HUES64 (cell line): ENCODE measurements around the gene FAM83E.

Experiments
- H3K27ac ChIP-seq: 2 replicates; pipeline ENCODE4 v1.7.0; 2013; ENCODE audit warnings: low read depth, low read length, inconsistent platforms
- H3K27me3 ChIP-seq: 2 replicates; pipeline ENCODE4 v1.6.1; 2013; ENCODE audit warnings: mild to moderate bottlenecking, low read length; ENCODE audit not compliant: insufficient read depth
- H3K36me3 ChIP-seq: 2 replicates; pipeline ENCODE4 v1.6.1; 2013; ENCODE audit warnings: mild to moderate bottlenecking, low read length; ENCODE audit not compliant: insufficient read depth
- H3K4me1 ChIP-seq: 2 replicates; pipeline ENCODE4 v1.6.1; 2013; ENCODE audit warnings: mild to moderate bottlenecking, low read length, moderate library complexity; ENCODE audit not compliant: insufficient read depth
- H3K4me3 ChIP-seq: 2 replicates; pipeline ENCODE4 v1.5.1; 2013; ENCODE audit warnings: mild to moderate bottlenecking, low read length, moderate library complexity
- H3K9ac ChIP-seq: 2 replicates; pipeline ENCODE4 v1.6.1; 2013; ENCODE audit warnings: mild to moderate bottlenecking, low read depth, low read length
- H3K9me3 ChIP-seq: 2 replicates; pipeline ENCODE4 v1.6.1; 2013; ENCODE audit warnings: low read depth, low read length; ENCODE audit not compliant: insufficient read depth
- WGBS: fragments of 150-250, 120-280 bp; methylation state at CpG from one replicate; pipeline ENCODE4 v1.1.7; 2013; ENCODE audit warnings: missing lambda C conversion rate; 5-methylcytosine and 5-hydroxymethylcytosine counted together

The FAM83E gene

GRCh38 chr19:48639483-48640375, 24.9 kb upstream of the FAM83E start:
- peaks cover 17% of the 10 kb centered on the region for H3K4me1 ChIP-seq

GRCh38 chr19:48638831-48639381, 24.0 kb upstream of the FAM83E start:
- no peak overlapping the region for H3K9ac ChIP-seq
- no peaks in the 10 kb centered on the region for H3K9me3 ChIP-seq
- no peaks in the 10 kb centered on the region for H3K36me3 ChIP-seq
- H3K4me1 ChIP-seq, result peaks cover 14% of the 10 kb centered on the region
- 88% methylated on average over 15 of the region's 16 CpGs for WGBS
- peak overlapping the region; percentile 90; the same call in 1 of the 2 replicates for H3K27ac ChIP-seq
- H3K27me3 ChIP-seq, result peaks cover 15% of the 10 kb centered on the region
- peak overlapping the region; percentile 29; the same call in 1 of the 2 replicates for H3K4me3 ChIP-seq

More at GRCh38 chr19:48639483-48640375, 24.9 kb upstream of the FAM83E start:
- Histone ChIP-seq H3K27me3 (peaks cover 15% of the 10 kb centered on the region), H3K36me3 (no peaks in the 10 kb centered on the region), H3K27ac (peak overlapping the region; percentile 48; the same call in 1 of the 2 replicates), H3K9me3 (no peaks in the 10 kb centered on the region), H3K9ac (no peak overlapping the region), H3K4me3 (no peak overlapping the region)
- WGBS, result 87% methylated on average over 31 of the region's 33 CpGs

- 14% methylated on average over 29 of the region's 29 CpGs for WGBS
- Histone ChIP-seq H3K27me3 (peaks cover 15% of the 10 kb centered on the region), H3K9ac (peak overlapping the region; percentile 71), H3K36me3 (no peaks in the 10 kb centered on the region), H3K4me3 (peak overlapping the region; percentile 53), H3K4me1 (peaks cover 16% of the 10 kb centered on the region), H3K9me3 (no peaks in the 10 kb centered on the region), H3K27ac (peak overlapping the region; percentile 90)
Observed at GRCh38 chr19:48637948-48638830, 23.3 kb upstream of the FAM83E start.

- H3K9me3 ChIP-seq, result no peaks in the 10 kb centered on the region
- peaks cover 16% of the 10 kb centered on the region for H3K4me1 ChIP-seq
- H3K36me3 ChIP-seq, result 0 out of 2 replicates have a peak, but pooled peaks cover 2% of the 10 kb centered on the region
- peaks cover 15% of the 10 kb centered on the region for H3K27me3 ChIP-seq
- peak overlapping the region; percentile 80 for H3K4me3 ChIP-seq
- H3K27ac ChIP-seq, result peak overlapping the region; percentile 90
- under 1% methylated on average over 38 of the region's 38 CpGs for WGBS
- H3K9ac ChIP-seq, result peak overlapping the region; percentile 71
Observed at GRCh38 chr19:48637449-48637947, 22.6 kb upstream of the FAM83E start.

GRCh38 chr19:48636859-48637448, 22.1 kb upstream of the FAM83E start, which contains the start of gene DBP:
TSS of gene DBP (minus strand) at chr19:48637379. CDS start at chr19:48636994, 385 bp downstream.
- 1% methylated on average over 40 of the region's 40 CpGs for WGBS
- H3K36me3 ChIP-seq, result 0 out of 2 replicates have a peak, but pooled peaks cover 2% of the 10 kb centered on the region
- peak within 1 kb of the TSS; percentile 80 for H3K4me3 ChIP-seq
- H3K27me3 ChIP-seq, result peaks cover 15% of the 10 kb centered on the region
- H3K9me3 ChIP-seq, result no peaks in the 10 kb centered on the region
- H3K27ac ChIP-seq, result peak within 1 kb of the TSS; percentile 90
- H3K9ac ChIP-seq, result peak within 1 kb of the TSS; percentile 71
- peaks cover 16% of the 10 kb centered on the region for H3K4me1 ChIP-seq

- 0 out of 2 replicates have a peak, but pooled peaks cover 2% of the 10 kb centered on the region for H3K36me3 ChIP-seq
- H3K9me3 ChIP-seq, result no peaks in the 10 kb centered on the region
- WGBS, result 5% methylated on average over 34 of the region's 35 CpGs
- H3K27ac ChIP-seq, result no peak overlapping the region; the same call in 1 of the 2 replicates
- H3K9ac ChIP-seq, result peak overlapping the region; percentile 36
- H3K27me3 ChIP-seq, result peaks cover 15% of the 10 kb centered on the region
- peak overlapping the region; percentile 80 for H3K4me3 ChIP-seq
- H3K4me1 ChIP-seq, result peaks cover 16% of the 10 kb centered on the region
Observed at GRCh38 chr19:48635966-48636858, 21.3 kb upstream of the FAM83E start.

GRCh38 chr19:48635263-48635965, 20.5 kb upstream of the FAM83E start:
- peaks cover 15% of the 10 kb centered on the region for H3K27me3 ChIP-seq
- peaks cover 16% of the 10 kb centered on the region for H3K4me1 ChIP-seq
- WGBS, result 2% methylated on average over 67 of the region's 67 CpGs
- H3K4me3 ChIP-seq, result peak overlapping the region; percentile 80
- H3K27ac ChIP-seq, result peak overlapping the region; percentile 84; the same call in 1 of the 2 replicates
- H3K9me3 ChIP-seq, result no peaks in the 10 kb centered on the region
- peak overlapping the region; percentile 36; the same call in 1 of the 2 replicates for H3K9ac ChIP-seq
- H3K36me3 ChIP-seq, result 0 out of 2 replicates have a peak, but pooled peaks cover 2% of the 10 kb centered on the region

GRCh38 chr19:48634424-48635262, 19.8 kb upstream of the FAM83E start:
- peaks cover 15% of the 10 kb centered on the region for H3K27me3 ChIP-seq
- no peaks in the 10 kb centered on the region for H3K9me3 ChIP-seq
- peak overlapping the region; percentile 84; the same call in 1 of the 2 replicates for H3K27ac ChIP-seq
- H3K4me1 ChIP-seq, result peaks cover 12% of the 10 kb centered on the region
- H3K9ac ChIP-seq, result peak overlapping the region; percentile 23
- H3K36me3 ChIP-seq, result 0 out of 2 replicates have a peak, but pooled peaks cover 2% of the 10 kb centered on the region
- peak overlapping the region; percentile 44 for H3K4me3 ChIP-seq
- whole genome bisulfite sequencing, result 8% methylated on average over 37 of the region's 37 CpGs
